SJSA1 (cell line): ENCODE data around the gene WNT7B. TPM values are rescaled to one million over a fixed set of nuclear protein-coding genes. Genes with fewer than 3 reads are reported as not detected.

Experiments used
- DNase-seq, 2 experiments: peaks; one replicate each; pipeline ENCODE4 v3.0.0-alpha.2; 2015 to 2020; ENCODE audit warnings: low spot score in 2 of 2, low read depth in 1 of 2
- H3K27ac ChIP-seq: fragments of 250-450 bp; sonication (Bioruptor Pico); 2 replicates; pipeline ENCODE4 v1.5.1; 2020; ENCODE audit warnings: mild to moderate bottlenecking, moderate library complexity
- H3K27me3 ChIP-seq: fragments of 250-450 bp; sonication (Bioruptor Pico); replicated peaks from 2 replicates; pipeline ENCODE4 v1.5.1; 2020; ENCODE audit warnings: mild to moderate bottlenecking, moderate library complexity
- H3K36me3 ChIP-seq: fragments of 250-450 bp; sonication (Bioruptor Pico); 2 replicates; pipeline ENCODE4 v1.5.1; 2020; ENCODE audit warnings: mild to moderate bottlenecking
- H3K4me1 ChIP-seq: fragments of 250-450 bp; sonication (Bioruptor Pico); replicated peaks from 2 replicates; pipeline ENCODE4 v1.6.1; 2021; ENCODE audit warnings: mild to moderate bottlenecking
- H3K4me3 ChIP-seq: fragments of 250-450 bp; sonication (Bioruptor Pico); 2 replicates; pipeline ENCODE4 v1.5.1; 2020; ENCODE audit warnings: mild to moderate bottlenecking
- H3K9me3 ChIP-seq: fragments of 250-450 bp; sonication (Bioruptor Pico); replicated peaks from 2 replicates; pipeline ENCODE4 v1.5.1; 2020; ENCODE audit warnings: mild to moderate bottlenecking
- total RNA-seq: library from RNA; depleted of rRNA; stranded (reverse); fragments of >200 nt; shearing (Covaris generic); gene quantifications from 2 replicates; pipeline ENCODE4 v1.2.3, GENCODE V29; 2014

Gene WNT7B
- total RNA-seq, 1 experiment from 2014 or later, result 0.18 TPM

GRCh38 chr22:45938913-45939312 lies 38.0 kb downstream of the WNT7B start:
- Histone ChIP-seq H3K9me3 (no peaks in the 10 kb centered on the region), H3K27ac (no peak overlapping the region), H3K4me1 (peaks cover 30% of the 10 kb centered on the region), H3K4me3 (no peak overlapping the region), H3K27me3 (no peaks in the 10 kb centered on the region), H3K36me3 (no peaks in the 10 kb centered on the region)
- no peak for DNase-seq

- Histone ChIP-seq H3K27me3 (no peaks in the 10 kb centered on the region), H3K9me3 (no peaks in the 10 kb centered on the region), H3K4me1 (peaks cover 23% of the 10 kb centered on the region), H3K27ac (no peak overlapping the region), H3K36me3 (no peaks in the 10 kb centered on the region), H3K4me3 (no peak overlapping the region)
- DNase-seq, result no peak
These were observed 39.0 kb downstream of the WNT7B start for GRCh38 chr22:45937960-45938359.

GRCh38 chr22:45935573-45935972 lies 41.4 kb downstream of the WNT7B start:
- H3K4me3 ChIP-seq, result no peak overlapping the region
- DNase-seq, result no peak
- peaks cover 31% of the 10 kb centered on the region for H3K4me1 ChIP-seq
- no peaks in the 10 kb centered on the region for H3K36me3 ChIP-seq
- no peaks in the 10 kb centered on the region for H3K27me3 ChIP-seq
- no peaks in the 10 kb centered on the region for H3K9me3 ChIP-seq
- H3K27ac ChIP-seq, result no peak overlapping the region

- H3K4me1 ChIP-seq, result peaks cover 31% of the 10 kb centered on the region
- no peaks in the 10 kb centered on the region for H3K9me3 ChIP-seq
- peak; percentile 74 to 77 for DNase-seq
- no peak overlapping the region for H3K27ac ChIP-seq
- no peaks in the 10 kb centered on the region for H3K27me3 ChIP-seq
- no peak overlapping the region for H3K4me3 ChIP-seq
- no peaks in the 10 kb centered on the region for H3K36me3 ChIP-seq
These were observed 42.2 kb downstream of the WNT7B start for GRCh38 chr22:45934659-45935341.

GRCh38 chr22:45934168-45934564 lies 42.8 kb downstream of the WNT7B start:
- Histone ChIP-seq H3K27me3 (no peaks in the 10 kb centered on the region), H3K36me3 (no peaks in the 10 kb centered on the region), H3K4me1 (peaks cover 31% of the 10 kb centered on the region), H3K27ac (no peak overlapping the region), H3K4me3 (no peak overlapping the region), H3K9me3 (no peaks in the 10 kb centered on the region)
- DNase-seq, result no peak

GRCh38 chr22:45933506-45934167 lies 43.3 kb downstream of the WNT7B start:
- H3K27me3 ChIP-seq, result no peaks in the 10 kb centered on the region
- peaks cover 31% of the 10 kb centered on the region for H3K4me1 ChIP-seq
- no peak overlapping the region for H3K27ac ChIP-seq
- no peak overlapping the region for H3K4me3 ChIP-seq
- no peaks in the 10 kb centered on the region for H3K36me3 ChIP-seq
- no peak for DNase-seq
- H3K9me3 ChIP-seq, result no peaks in the 10 kb centered on the region

- peak in 1 of 2 experiments; percentile 26 for DNase-seq
- no peaks in the 10 kb centered on the region for H3K27me3 ChIP-seq
- H3K4me1 ChIP-seq, result peaks cover 31% of the 10 kb centered on the region
- H3K9me3 ChIP-seq, result no peaks in the 10 kb centered on the region
- H3K36me3 ChIP-seq, result no peaks in the 10 kb centered on the region
- H3K4me3 ChIP-seq, result no peak overlapping the region
- H3K27ac ChIP-seq, result no peak overlapping the region
These were observed 44.9 kb downstream of the WNT7B start for GRCh38 chr22:45932071-45932470.

- Histone ChIP-seq H3K4me1 (peaks cover 38% of the 10 kb centered on the region), H3K36me3 (no peaks in the 10 kb centered on the region), H3K9me3 (no peaks in the 10 kb centered on the region), H3K27ac (no peak overlapping the region), H3K27me3 (no peaks in the 10 kb centered on the region), H3K4me3 (no peak overlapping the region)
- DNase-seq, result no peak
These were observed 45.9 kb downstream of the WNT7B start for GRCh38 chr22:45931042-45931441.

GRCh38 chr22:45930324-45930723 lies 46.6 kb downstream of the WNT7B start:
- Histone ChIP-seq H3K27me3 (no peaks in the 10 kb centered on the region), H3K27ac (no peak overlapping the region), H3K4me1 (peaks cover 42% of the 10 kb centered on the region), H3K9me3 (no peaks in the 10 kb centered on the region), H3K36me3 (no peaks in the 10 kb centered on the region), H3K4me3 (no peak overlapping the region)
- DNase-seq, result no peak

GRCh38 chr22:45929649-45930048 lies 47.3 kb downstream of the WNT7B start:
- H3K9me3 ChIP-seq, result no peaks in the 10 kb centered on the region
- H3K36me3 ChIP-seq, result no peaks in the 10 kb centered on the region
- no peak overlapping the region for H3K27ac ChIP-seq
- DNase-seq, result no peak
- no peaks in the 10 kb centered on the region for H3K27me3 ChIP-seq
- no peak overlapping the region for H3K4me3 ChIP-seq
- peaks cover 37% of the 10 kb centered on the region for H3K4me1 ChIP-seq

- Histone ChIP-seq H3K4me1 (peaks cover 29% of the 10 kb centered on the region), H3K27me3 (no peaks in the 10 kb centered on the region), H3K36me3 (no peaks in the 10 kb centered on the region), H3K27ac (no peak overlapping the region), H3K9me3 (no peaks in the 10 kb centered on the region), H3K4me3 (no peak overlapping the region)
- no peak for DNase-seq
These were observed 48.1 kb downstream of the WNT7B start for GRCh38 chr22:45928726-45929368.

GRCh38 chr22:45927059-45927458 lies 49.9 kb downstream of the WNT7B start:
- Histone ChIP-seq H3K27me3 (no peaks in the 10 kb centered on the region), H3K9me3 (no peaks in the 10 kb centered on the region), H3K4me1 (peaks cover 19% of the 10 kb centered on the region), H3K4me3 (no peak overlapping the region), H3K27ac (no peak overlapping the region), H3K36me3 (no peaks in the 10 kb centered on the region)
- no peak for DNase-seq

- peak overlapping the region; percentile 36 for H3K27ac ChIP-seq
- no peaks in the 10 kb centered on the region for H3K27me3 ChIP-seq
- H3K4me1 ChIP-seq, result peaks cover 15% of the 10 kb centered on the region
- no peak overlapping the region for H3K4me3 ChIP-seq
- no peak for DNase-seq
- no peaks in the 10 kb centered on the region for H3K9me3 ChIP-seq
- H3K36me3 ChIP-seq, result no peaks in the 10 kb centered on the region
These were observed 50.5 kb downstream of the WNT7B start for GRCh38 chr22:45926433-45926832.

- DNase-seq, result no peak
- H3K36me3 ChIP-seq, result no peaks in the 10 kb centered on the region
These were observed 51.1 kb downstream of the WNT7B start for GRCh38 chr22:45925811-45926351.

More at GRCh38 chr22:45925811-45926351, 51.1 kb downstream of the WNT7B start:
- H3K27ac ChIP-seq, result peak overlapping the region; percentile 36
- no peak overlapping the region for H3K4me3 ChIP-seq
- H3K9me3 ChIP-seq, result no peaks in the 10 kb centered on the region
- H3K27me3 ChIP-seq, result no peaks in the 10 kb centered on the region
- H3K4me1 ChIP-seq, result peaks cover 15% of the 10 kb centered on the region
